OCI-LY1 (cell line): Measurements from ENCODE around the gene VSTM4.

Experiments used
- H2AFZ ChIP-seq: fragments of 200-600 bp; sonication (generic), shearing (Covaris generic); 2 replicates; pipeline ENCODE4 v1.6.0; 2014; ENCODE audit warnings: antibody characterized with exemption, mild to moderate bottlenecking, low read length
- H3F3A ChIP-seq: fragments of 200-600 bp; sonication (generic), shearing (Covaris generic); 2 replicates; pipeline ENCODE4 v1.6.0; 2014; ENCODE audit warnings: mild to moderate bottlenecking, antibody characterized with exemption, low read length, moderate library complexity; ENCODE audit not compliant: insufficient read depth
- H3K27ac ChIP-seq: fragments of 200-600 bp; sonication (generic); 2 replicates; pipeline ENCODE4 v1.5.1; 2014; ENCODE audit warnings: low read length, mixed run types, mild to moderate bottlenecking, low read depth; ENCODE audit not compliant: poor library complexity, severe bottlenecking
- H3K27me3 ChIP-seq: fragments of 200-600 bp; sonication (generic); 2 replicates; pipeline ENCODE4 v1.6.0; 2014; ENCODE audit warnings: antibody characterized with exemption, mild to moderate bottlenecking, low read length, moderate library complexity; ENCODE audit not compliant: insufficient read depth
- H3K36me3 ChIP-seq: fragments of 200-600 bp; sonication (generic); 2 replicates; pipeline ENCODE4 v1.6.1; 2014; ENCODE audit warnings: mild to moderate bottlenecking, antibody characterized with exemption, low read length, moderate library complexity, mixed read lengths; ENCODE audit not compliant: insufficient read depth
- H3K4me1 ChIP-seq: fragments of 200-600 bp; sonication (generic); 2 replicates; pipeline ENCODE4 v1.5.1; 2014; ENCODE audit warnings: mild to moderate bottlenecking, low read length, moderate library complexity; ENCODE audit not compliant: insufficient read depth, severe bottlenecking
- H3K4me2 ChIP-seq: fragments of 200-600 bp; sonication (generic), shearing (Covaris generic); 2 replicates; pipeline ENCODE4 v1.6.1; 2014; ENCODE audit warnings: low read length
- H3K4me3 ChIP-seq: fragments of 200-600 bp; sonication (generic); 2 replicates; pipeline ENCODE4 v1.5.1; 2014; ENCODE audit warnings: low read length, low read depth, mild to moderate bottlenecking, mixed read lengths; ENCODE audit not compliant: poor library complexity, severe bottlenecking
- H3K79me2 ChIP-seq: fragments of 200-600 bp; shearing (Covaris generic); 2 replicates; pipeline ENCODE4 v1.6.1; 2016; ENCODE audit warnings: mixed run types, low read length, mixed read lengths; ENCODE audit not compliant: insufficient read depth
- H3K9ac ChIP-seq: fragments of 200-600 bp; sonication (generic), shearing (Covaris generic); 2 replicates; pipeline ENCODE4 v1.6.1; 2014; ENCODE audit warnings: mild to moderate bottlenecking, low read length, mixed read lengths
- H3K9me2 ChIP-seq: fragments of 200-600 bp; sonication (generic), shearing (Covaris generic); 2 replicates; pipeline ENCODE4 v1.6.1; 2014; ENCODE audit warnings: low read depth, mild to moderate bottlenecking, low read length, mixed read lengths
- H3K9me3 ChIP-seq: fragments of 200-600 bp; shearing (Covaris generic); 2 replicates; pipeline ENCODE4 v1.6.1; 2014; ENCODE audit warnings: low read length, mixed read lengths
- H4K20me1 ChIP-seq: fragments of 200-600 bp; sonication (generic), shearing (Covaris generic); 2 replicates; pipeline ENCODE4 v1.6.0; 2016; ENCODE audit warnings: mild to moderate bottlenecking, low read length; ENCODE audit not compliant: insufficient read depth
- CTCF ChIP-seq: fragments of 200-600 bp; sonication (generic), shearing (Covaris generic); IDR thresholded peaks from 2 replicates; pipeline ENCODE4 v1.5.1; 2017; ENCODE audit warnings: mild to moderate bottlenecking, antibody characterized with exemption, low read length, moderate library complexity, mixed read lengths
- EZH2 ChIP-seq: fragments of 200-600 bp; sonication (generic), shearing (Covaris generic); IDR thresholded peaks from 2 replicates; pipeline ENCODE4 v1.8.0; 2017; ENCODE audit warnings: borderline replicate concordance, mixed run types, mild to moderate bottlenecking, antibody characterized with exemption, low read length, moderate library complexity, mixed read lengths

The VSTM4 gene

GRCh38 chr10:49011756-49012155 is 103.6 kb downstream of the VSTM4 start:
- H3F3A ChIP-seq = no peaks in the 10 kb centered on the region
- no peak overlapping the region for H3K27ac ChIP-seq
- no peaks in the 10 kb centered on the region for H3K27me3 ChIP-seq
- H3K4me2 ChIP-seq = no peak overlapping the region
- H3K79me2 ChIP-seq = no peaks in the 10 kb centered on the region
- H4K20me1 ChIP-seq = no peaks in the 10 kb centered on the region
- TF ChIP-seq EZH2 (no peak), CTCF (no peak)
- no peaks in the 10 kb centered on the region for H3K4me1 ChIP-seq
- H3K4me3 ChIP-seq = no peak overlapping the region
- no peaks in the 10 kb centered on the region for H3K36me3 ChIP-seq
- no peaks in the 10 kb centered on the region for H3K9me3 ChIP-seq
- H3K9ac ChIP-seq = no peak overlapping the region
- H2AFZ ChIP-seq = no peak overlapping the region
- H3K9me2 ChIP-seq = no peaks in the 10 kb centered on the region

GRCh38 chr10:49010865-49011264 is 104.5 kb downstream of the VSTM4 start:
- Histone ChIP-seq H3K4me2 (no peak overlapping the region), H2AFZ (no peak overlapping the region), H3K9ac (no peak overlapping the region), H3K79me2 (no peaks in the 10 kb centered on the region), H3K9me2 (no peaks in the 10 kb centered on the region), H3K9me3 (no peaks in the 10 kb centered on the region), H3K4me1 (no peaks in the 10 kb centered on the region), H3K27me3 (no peaks in the 10 kb centered on the region), H4K20me1 (no peaks in the 10 kb centered on the region), H3K4me3 (no peak overlapping the region), H3F3A (no peaks in the 10 kb centered on the region), H3K36me3 (no peaks in the 10 kb centered on the region), H3K27ac (no peak overlapping the region)
- TF ChIP-seq EZH2 (no peak), CTCF (no peak)

- no peaks in the 10 kb centered on the region for H3K79me2 ChIP-seq
- H3K4me2 ChIP-seq = no peak overlapping the region
- H3K4me3 ChIP-seq = no peak overlapping the region
- no peaks in the 10 kb centered on the region for H4K20me1 ChIP-seq
- no peaks in the 10 kb centered on the region for H3K9me3 ChIP-seq
- no peaks in the 10 kb centered on the region for H3K27me3 ChIP-seq
- H3F3A ChIP-seq = no peaks in the 10 kb centered on the region
- no peaks in the 10 kb centered on the region for H3K4me1 ChIP-seq
- H3K27ac ChIP-seq = no peak overlapping the region
- H2AFZ ChIP-seq = no peak overlapping the region
- H3K36me3 ChIP-seq = no peaks in the 10 kb centered on the region
- no peaks in the 10 kb centered on the region for H3K9me2 ChIP-seq
- no peak overlapping the region for H3K9ac ChIP-seq
- no peak for TF ChIP-seq EZH2
- no peak for TF ChIP-seq CTCF
Measured at GRCh38 chr10:49010295-49010694, 105.0 kb downstream of the VSTM4 start.
